Measurements from ENCODE around the gene TFB1M. TPM values are rescaled to one million over a fixed set of nuclear protein-coding genes. Genes with fewer than 3 reads are reported as not detected.

The TFB1M gene
- total and polyA plus RNA-seq, 2 donors (not counting 1 experiment from before 2014, with no cell fraction given): 16.3 to 28.9 TPM

DNA sequence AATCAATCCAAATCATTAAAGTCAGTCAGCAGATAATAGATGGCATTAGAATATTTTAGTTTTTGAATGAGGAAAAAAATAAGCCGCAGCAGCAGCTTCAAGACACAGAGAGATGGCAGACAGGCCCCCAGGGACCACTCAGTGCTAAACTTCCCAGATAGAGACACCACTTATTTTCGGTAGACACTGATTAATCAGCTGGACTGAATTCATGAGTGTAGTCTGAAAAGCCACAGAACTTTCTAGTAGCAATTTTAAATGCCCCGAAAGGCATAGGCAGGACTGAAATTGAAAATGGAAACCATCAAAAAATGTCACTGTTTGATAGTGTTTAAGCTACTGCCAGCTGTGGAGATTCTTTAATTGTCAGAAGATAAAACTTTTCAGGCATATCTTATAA is 53.6 kb downstream of the TFB1M start:
- H3K27ac ChIP-seq (ENCODE audit: insufficient read depth, low read length): no peak overlapping the region

DNA sequence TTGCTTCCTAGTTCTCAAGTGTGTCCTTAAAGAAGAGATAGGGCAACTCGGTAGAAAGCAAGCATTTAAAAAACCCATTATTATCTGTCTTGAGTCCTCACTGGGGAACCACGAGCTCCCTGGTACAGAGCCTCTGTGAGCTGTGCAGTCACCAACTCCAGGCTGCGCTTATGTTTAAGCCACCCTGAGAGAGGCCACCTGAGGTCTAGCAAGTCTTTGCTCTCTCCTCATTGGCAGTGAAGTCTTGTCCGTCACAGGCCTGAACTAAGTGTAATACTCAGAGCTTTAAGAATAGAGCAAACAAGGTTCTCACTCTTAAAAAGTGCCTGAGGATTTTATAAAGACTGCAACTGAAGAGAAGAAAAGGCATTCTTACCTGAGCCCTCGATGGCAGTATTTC is 54.4 kb downstream of the TFB1M start:
- H3K9ac ChIP-seq (ENCODE audit: insufficient read depth, low read length): no peak overlapping the region
- H2AFZ ChIP-seq (ENCODE audit: low read length): no peak overlapping the region
- peaks cover 10% of the 10 kb centered on the region for H3K36me3 ChIP-seq (ENCODE audit: control insufficient read depth, insufficient read depth, low read length)
- no peaks in the 10 kb centered on the region for H3K79me2 ChIP-seq (ENCODE audit: control insufficient read depth, insufficient read depth, low read length)
- no peaks in the 10 kb centered on the region for H4K20me1 ChIP-seq (ENCODE audit: control insufficient read depth, extremely low read depth, insufficient read depth, low read length)
- H3K4me2 ChIP-seq (ENCODE audit: extremely low read depth, insufficient read depth, low read length): no peak overlapping the region
- DNase-seq (ENCODE audit: low read depth in 2 of 2): no peak
- H3K4me1 ChIP-seq (ENCODE audit: control insufficient read depth, extremely low read depth, insufficient read depth, low read length): peaks cover under 1% of the 10 kb centered on the region
- no peaks in the 10 kb centered on the region for H3K9me3 ChIP-seq (ENCODE audit: control insufficient read depth, insufficient read depth, low read depth, low read length)
- H3K27ac ChIP-seq (ENCODE audit: insufficient read depth, low read length): no peak overlapping the region
- no peaks in the 10 kb centered on the region for H3K27me3 ChIP-seq (ENCODE audit: control insufficient read depth, insufficient read depth, low read length)
- no peak for TF ChIP-seq EZH2 (IDR thresholded peaks at IDR 0.05; ENCODE audit: low read length, missing control alignments)
- TF ChIP-seq, protein P1, sequence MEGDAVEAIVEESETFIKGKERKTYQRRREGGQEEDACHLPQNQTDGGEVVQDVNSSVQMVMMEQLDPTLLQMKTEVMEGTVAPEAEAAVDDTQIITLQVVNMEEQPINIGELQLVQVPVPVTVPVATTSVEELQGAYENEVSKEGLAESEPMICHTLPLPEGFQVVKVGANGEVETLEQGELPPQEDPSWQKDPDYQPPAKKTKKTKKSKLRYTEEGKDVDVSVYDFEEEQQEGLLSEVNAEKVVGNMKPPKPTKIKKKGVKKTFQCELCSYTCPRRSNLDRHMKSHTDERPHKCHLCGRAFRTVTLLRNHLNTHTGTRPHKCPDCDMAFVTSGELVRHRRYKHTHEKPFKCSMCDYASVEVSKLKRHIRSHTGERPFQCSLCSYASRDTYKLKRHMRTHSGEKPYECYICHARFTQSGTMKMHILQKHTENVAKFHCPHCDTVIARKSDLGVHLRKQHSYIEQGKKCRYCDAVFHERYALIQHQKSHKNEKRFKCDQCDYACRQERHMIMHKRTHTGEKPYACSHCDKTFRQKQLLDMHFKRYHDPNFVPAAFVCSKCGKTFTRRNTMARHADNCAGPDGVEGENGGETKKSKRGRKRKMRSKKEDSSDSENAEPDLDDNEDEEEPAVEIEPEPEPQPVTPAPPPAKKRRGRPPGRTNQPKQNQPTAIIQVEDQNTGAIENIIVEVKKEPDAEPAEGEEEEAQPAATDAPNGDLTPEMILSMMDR (conservative IDR thresholded peaks at IDR 0.05 in 1 of 2, IDR thresholded peaks at IDR 0.05 in 1 of 2; ENCODE audit: low read depth in 1 of 2, low read length in 2 of 2): no peak
- no peak overlapping the region for H3K4me3 ChIP-seq (replicated peaks in 1 of 4; ENCODE audit: control extremely low read depth in 1 of 4, insufficient read depth in 1 of 4, low read depth in 3 of 4, low read length in 4 of 4)

More for the DNA sequence above, 53.6 kb downstream of the TFB1M start:
- no peaks in the 10 kb centered on the region for H4K20me1 ChIP-seq (ENCODE audit: control insufficient read depth, extremely low read depth, insufficient read depth, low read length)
- peaks cover 3% of the 10 kb centered on the region for H3K4me1 ChIP-seq (ENCODE audit: control insufficient read depth, extremely low read depth, insufficient read depth, low read length)
- H3K4me2 ChIP-seq (ENCODE audit: extremely low read depth, insufficient read depth, low read length): no peak overlapping the region
- no peak overlapping the region for H3K9ac ChIP-seq (ENCODE audit: insufficient read depth, low read length)
- H3K9me3 ChIP-seq (ENCODE audit: control insufficient read depth, insufficient read depth, low read depth, low read length): no peaks in the 10 kb centered on the region
- no peak overlapping the region for H2AFZ ChIP-seq (ENCODE audit: low read length)
- no peak overlapping the region for H3K4me3 ChIP-seq (replicated peaks in 1 of 4; ENCODE audit: control extremely low read depth in 1 of 4, insufficient read depth in 1 of 4, low read depth in 3 of 4, low read length in 4 of 4)
- no peaks in the 10 kb centered on the region for H3K27me3 ChIP-seq (ENCODE audit: control insufficient read depth, insufficient read depth, low read length)
- no peaks in the 10 kb centered on the region for H3K79me2 ChIP-seq (ENCODE audit: control insufficient read depth, insufficient read depth, low read length)
- TF ChIP-seq, protein P1 (conservative IDR thresholded peaks at IDR 0.05 in 1 of 2, IDR thresholded peaks at IDR 0.05 in 1 of 2; ENCODE audit: low read depth in 1 of 2, low read length in 2 of 2): no peak
- TF ChIP-seq EZH2 (IDR thresholded peaks at IDR 0.05; ENCODE audit: low read length, missing control alignments): no peak
- H3K36me3 ChIP-seq (ENCODE audit: control insufficient read depth, insufficient read depth, low read length): peaks cover 7% of the 10 kb centered on the region
- no peak for DNase-seq (ENCODE audit: low read depth in 2 of 2)

DNA sequence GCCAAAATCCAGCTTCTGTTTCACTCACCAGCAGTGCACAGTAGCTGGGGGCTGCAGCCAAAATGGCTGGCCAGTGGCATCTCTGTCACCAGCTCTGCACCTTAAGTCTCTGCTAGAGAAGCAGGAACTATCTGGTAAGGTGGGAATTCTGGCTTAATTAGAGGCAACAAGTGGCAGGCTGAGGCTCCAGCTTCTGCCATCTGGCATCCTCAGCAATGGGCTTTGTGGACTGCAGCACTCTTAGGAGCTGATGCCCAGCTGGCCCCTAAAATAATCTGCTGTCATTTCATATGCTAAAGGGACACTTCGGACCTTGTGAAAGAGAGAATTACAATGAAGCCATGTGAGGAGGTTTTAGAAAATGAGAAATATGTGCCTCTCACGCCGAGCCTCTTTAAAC is 55.1 kb downstream of the TFB1M start:
- Histone ChIP-seq H3K27ac (ENCODE audit: insufficient read depth, low read length) (no peak overlapping the region), H3K36me3 (ENCODE audit: control insufficient read depth, insufficient read depth, low read length) (peaks cover 13% of the 10 kb centered on the region)

More for the DNA sequence above, 55.1 kb downstream of the TFB1M start:
- Histone ChIP-seq H3K9ac (ENCODE audit: insufficient read depth, low read length) (no peak overlapping the region), H2AFZ (ENCODE audit: low read length) (no peak overlapping the region), H4K20me1 (ENCODE audit: control insufficient read depth, extremely low read depth, insufficient read depth, low read length) (no peaks in the 10 kb centered on the region), H3K79me2 (ENCODE audit: control insufficient read depth, insufficient read depth, low read length) (no peaks in the 10 kb centered on the region), H3K4me3 (replicated peaks in 1 of 4; ENCODE audit: control extremely low read depth in 1 of 4, insufficient read depth in 1 of 4, low read depth in 3 of 4, low read length in 4 of 4) (no peak overlapping the region), H3K4me1 (ENCODE audit: control insufficient read depth, extremely low read depth, insufficient read depth, low read length) (no peaks in the 10 kb centered on the region), H3K4me2 (ENCODE audit: extremely low read depth, insufficient read depth, low read length) (no peak overlapping the region), H3K27me3 (ENCODE audit: control insufficient read depth, insufficient read depth, low read length) (no peaks in the 10 kb centered on the region), H3K9me3 (ENCODE audit: control insufficient read depth, insufficient read depth, low read depth, low read length) (no peaks in the 10 kb centered on the region)
- TF ChIP-seq, protein P1 (conservative IDR thresholded peaks at IDR 0.05 in 1 of 2, IDR thresholded peaks at IDR 0.05 in 1 of 2; ENCODE audit: low read depth in 1 of 2, low read length in 2 of 2): no peak
- TF ChIP-seq EZH2 (IDR thresholded peaks at IDR 0.05; ENCODE audit: low read length, missing control alignments): no peak
- no peak for DNase-seq (ENCODE audit: low read depth in 2 of 2)
